GM12878 (cell line): ENCODE data around the gene PSMD3. TPM values are rescaled to one million over a fixed set of nuclear protein-coding genes. Genes with fewer than 3 reads are reported as not detected.

Experiments used
- ATAC-seq: fragments of 200-7000 bp; cut with Tn5 transposase; 3 replicates; pipeline ENCODE4 v1.9.1; 2020; ENCODE audit warnings: mild to moderate bottlenecking, moderate library complexity
- BruUV-seq: library from RNA; stranded (reverse); fragments of 400-500 nt; replicated peaks from 2 replicates; lab custom pipeline; 2021; lab: Mats Ljungman, UMichigan
- CTCF ChIA-PET: fragments of 300-600 bp; sonication (Branson Sonifier 250); formaldehyde crosslinking; extraction: SDS; loops from one replicate; lab custom pipeline; 2021; ENCODE audit warnings: inconsistent platforms; lab: Yijun Ruan, JAX
- POLR2A ChIA-PET: fragments of 350-600 bp; formaldehyde crosslinking; extraction: SDS; loops from one replicate; lab custom pipeline; 2021; ENCODE audit warnings: inconsistent platforms; lab: Charles Lee
- RAD21 ChIA-PET: fragments of 300-600 bp; sonication (Branson Sonifier 250); formaldehyde crosslinking; loops from one replicate; lab custom pipeline; 2023; ENCODE audit warnings: antibody characterized with exemption; ENCODE audit not compliant: unreplicated experiment; lab: Charles Lee
- SMC1A ChIA-PET: fragments of 300-600 bp; sonication (Branson Sonifier 250); formaldehyde crosslinking; loops from one replicate; lab custom pipeline; 2023; ENCODE audit not compliant: unreplicated experiment, uncharacterized antibody; lab: Charles Lee
- DNase-seq: peaks from one replicate; pipeline ENCODE4 v3.0.0-alpha.2; 2011; ENCODE audit warnings: low read depth, low spot score
- FAIRE-seq: peaks from 3 replicates; lab custom pipeline; 2011; peaks lifted over from hg19 to GRCh38; lab: Jason Lieb, UNC
- H2AFZ ChIP-seq: 2 replicates; pipeline ENCODE4 v1.6.0; 2011; ENCODE audit warnings: low read depth, low read length, control low read depth; ENCODE audit not compliant: control insufficient read depth
- H3K27ac ChIP-seq: 2 replicates; pipeline ENCODE4 v1.5.1; 2011; ENCODE audit warnings: control low read depth; ENCODE audit not compliant: control insufficient read depth, insufficient read depth
- H3K27me3 ChIP-seq, 2 experiments: replicated peaks in 1 of 2; 2 replicates each; pipeline versions ENCODE4 v1.6.0 to v1.6.1; 2011; ENCODE audit warnings: low read length in 1 of 2; ENCODE audit not compliant: control insufficient read depth in 2 of 2, insufficient read depth in 2 of 2
- H3K36me3 ChIP-seq, 2 experiments: 2 replicates each; pipeline ENCODE4 v1.5.1; 2011; ENCODE audit warnings: low read length in 1 of 2; ENCODE audit not compliant: control insufficient read depth in 2 of 2, insufficient read depth in 2 of 2
- H3K4me1 ChIP-seq: 2 replicates; pipeline ENCODE4 v1.6.1; 2011; ENCODE audit warnings: mild to moderate bottlenecking, low read length, moderate library complexity, mixed read lengths; ENCODE audit not compliant: control insufficient read depth, insufficient read depth
- H3K4me2 ChIP-seq: 2 replicates; pipeline ENCODE4 v1.6.0; 2011; ENCODE audit warnings: control low read depth; ENCODE audit not compliant: control insufficient read depth, insufficient read depth
- H3K4me3 ChIP-seq: fragments of 200-600 bp; sonication (generic); 2 replicates; pipeline ENCODE4 v1.5.1; 2016
- H3K79me2 ChIP-seq: 2 replicates; pipeline ENCODE4 v1.6.0; 2011; ENCODE audit warnings: low read length; ENCODE audit not compliant: control insufficient read depth, insufficient read depth
- H3K9ac ChIP-seq: 2 replicates; pipeline ENCODE4 v1.8.0; 2011; ENCODE audit warnings: low read length, control low read depth, mixed read lengths; ENCODE audit not compliant: control insufficient read depth, insufficient read depth
- H3K9me3 ChIP-seq: replicated peaks from 3 replicates; pipeline ENCODE4 v1.5.1; 2011; ENCODE audit warnings: mild to moderate bottlenecking, low read length; ENCODE audit not compliant: control insufficient read depth, insufficient read depth
- H4K20me1 ChIP-seq: 2 replicates; pipeline ENCODE4 v1.6.0; 2011; ENCODE audit not compliant: control insufficient read depth, insufficient read depth
- BRCA1 ChIP-seq: IDR thresholded peaks from 2 replicates; pipeline ENCODE4 v1.6.1; 2011; ENCODE audit warnings: low read depth, low read length, improper control_type of control experiment
- CHD2 ChIP-seq: IDR thresholded peaks from 2 replicates; pipeline ENCODE4 v1.6.1; 2011; ENCODE audit warnings: low read depth, low read length, improper control_type of control experiment, borderline replicate concordance
- EED ChIP-seq: sonication (generic); IDR thresholded peaks from 2 replicates; pipeline ENCODE4 v1.6.1; 2016; ENCODE audit warnings: antibody characterized with exemption, low read depth
- MEF2B ChIP-seq: fragments of 450-650 bp; IDR thresholded peaks from 2 replicates; pipeline ENCODE4 v1.6.1; 2018; ENCODE audit warnings: mild to moderate bottlenecking, moderate library complexity; ENCODE audit not compliant: partially characterized antibody, poor library complexity, severe bottlenecking
- NR2C1 ChIP-seq: fragments of 450-650 bp; IDR thresholded peaks from 2 replicates; pipeline ENCODE4 v1.6.1; 2017; ENCODE audit warnings: antibody characterized with exemption, mild to moderate bottlenecking, moderate library complexity
- PKNOX1 ChIP-seq: fragments of 450-650 bp; IDR thresholded peaks from 2 replicates; pipeline ENCODE4 v1.6.1; 2016; ENCODE audit warnings: mild to moderate bottlenecking
- POLR2AphosphoS5 ChIP-seq: IDR thresholded peaks from 2 replicates; pipeline ENCODE4 v1.6.1; 2011; ENCODE audit warnings: mild to moderate bottlenecking, low read length, inconsistent platforms
- REST ChIP-seq: IDR thresholded peaks from 2 replicates; pipeline ENCODE4 v1.6.1; 2012; ENCODE audit warnings: mild to moderate bottlenecking, low read depth, low read length
- SREBF2 ChIP-seq: IDR thresholded peaks from 2 replicates; pipeline ENCODE4 v1.6.1; 2012; ENCODE audit warnings: mild to moderate bottlenecking, low read length
- STAT1 ChIP-seq: fragments of 450-650 bp; conservative IDR thresholded peaks from 2 replicates; pipeline ENCODE4 v1.6.1; 2014; ENCODE audit warnings: antibody characterized with exemption, mild to moderate bottlenecking
- SUZ12 ChIP-seq: fragments of 200-600 bp; sonication (generic); IDR thresholded peaks from one replicate; pipeline ENCODE4 v1.6.1; 2018; ENCODE audit warnings: antibody characterized with exemption, mild to moderate bottlenecking; ENCODE audit not compliant: unreplicated experiment
- ZNF384 ChIP-seq: IDR thresholded peaks from 2 replicates; pipeline ENCODE4 v1.6.1; 2012; ENCODE audit warnings: low read depth, mild to moderate bottlenecking, low read length, improper control_type of control experiment, borderline replicate concordance
- WGBS: methylation state at CpG from one replicate; pipeline ENCODE4 v1.1.6; 2016; ENCODE audit warnings: low lambda C conversion rate; ENCODE audit not compliant: insufficient replicate concordance, insufficient coverage; ENCODE audit errors: missing lambda C conversion rate; 5-methylcytosine and 5-hydroxymethylcytosine counted together
- in situ Hi-C: fragments of 300-500 bp; cut with MboI; formaldehyde crosslinking; loops from 9 replicates; pipeline ENCODE4 v1.14.3; 2018; ENCODE audit warnings: mixed read lengths
- intact Hi-C: fragments of 100-400 bp; cut with micrococcal nuclease; formaldehyde crosslinking; loops from one replicate; pipeline ENCODE4 v1.14.2; 2022; ENCODE audit not compliant: unreplicated experiment
- polyA plus RNA-seq, 11 experiments: library from polyadenylated mRNA; depleted of rRNA in 4 of 11; unstranded in 6 of 11; stranded (reverse) in 5 of 11; fragments of >200 nt; fragmentation: Nextera tagmentation in 4 of 11; fragmentation: Illumina TruSeq in 1 of 11; extraction: Ambion mirVana in 4 of 11; extraction: Trizol in 1 of 11; gene quantifications; 1 replicate in 1 of 11; 2 replicates in 10 of 11; pipeline versions ENCODE4 v1.2.1 to v1.2.3, GENCODE V29; 2011 to 2016; ENCODE audit warnings: inconsistent platforms in 2 of 11, missing spikeins in 2 of 11, low read depth in 1 of 11
- total RNA-seq, 4 experiments: library from RNA; depleted of rRNA in 3 of 4; stranded (reverse); fragments of >200 nt in 3 of 4; fragmentation: Illumina TruSeq in 1 of 4; extraction: Trizol in 1 of 4; gene quantifications; 2 replicates each; pipeline versions ENCODE4 v1.2.1 to v1.2.3, GENCODE V29; 2013 to 2021

PSMD3 gene
- total and polyA plus RNA-seq, 10 of the 15 experiments (the other 5 are each of a cell fraction or from before 2014, with no cell fraction given), result 2.2 to 192 (median 129) TPM

GRCh38 chr17:39955726-39956225 is 24.8 kb upstream of the PSMD3 start:
- RAD21 ChIA-PET, result interaction anchor here (1.0 to 2.4 kb wide), 3 partner anchors 18 to 83 kb away, joined by 3 to 7 read pairs (median 4); partner anchors contain the start of gene PSMD3
- no peak for FAIRE-seq
- TF ChIP-seq ZNF384, result no peak
- TF ChIP-seq CHD2, result no peak
- no peak for TF ChIP-seq POLR2AphosphoS5
- TF ChIP-seq STAT1, result no peak
- TF ChIP-seq MEF2B, result no peak
- TF ChIP-seq NR2C1, result no peak
- TF ChIP-seq PKNOX1, result no peak
- TF ChIP-seq EED, result no peak
- no peak for TF ChIP-seq SREBF2
- TF ChIP-seq REST, result no peak
- TF ChIP-seq SUZ12, result no peak
- TF ChIP-seq BRCA1, result no peak
- intact Hi-C loops (no loop called here), in situ Hi-C loops (no loop called here)
- Histone ChIP-seq H3K27ac (no peak overlapping the region), H4K20me1 (no peaks in the 10 kb centered on the region), H3K27me3 (no peaks in the 10 kb centered on the region), H3K4me2 (no peak overlapping the region), H3K4me1 (peaks cover 3% of the 10 kb centered on the region), H3K9ac (no peak overlapping the region), H3K4me3 (no peak overlapping the region), H2AFZ (no peak overlapping the region), H3K36me3 (no peaks in the 10 kb centered on the region), H3K9me3 (no peaks in the 10 kb centered on the region), H3K79me2 (no peaks in the 10 kb centered on the region)
- no peak for ATAC-seq
- no TSS peak for BruUV-seq
- no peak for DNase-seq
- WGBS, result 67% methylated on average over 4 of the region's 4 CpGs
- SMC1A ChIA-PET, result interaction anchor here (1.6 to 5.3 kb wide), 3 partner anchors 16 to 24 kb away, joined by 10 to 38 read pairs (median 37); partner anchors contain the start of gene PSMD3
- CTCF ChIA-PET, result interaction anchor here (0.7 to 8.3 kb wide), 3 partner anchors 16 to 71 kb away, joined by 4 to 120 read pairs (median 98); partner anchors contain the start of gene PSMD3
- POLR2A ChIA-PET, result interaction anchor here (1.1 to 1.2 kb wide), 2 partner anchors 15 to 18 kb away, joined by 3 read pairs; no protein-coding TSS in a partner anchor
